GM18511 (cell line): ENCODE data around the gene HFE.
"Not testable (repeated sequence)": the region's sequence is repeated elsewhere in the genome, so short reads cannot be mapped to it uniquely, and the experiment has no call there.

Experiments used
- ATAC-seq: cut with Tn5 transposase; IDR thresholded peaks from one replicate; pipeline ENCODE4 v1.9.1; 2021; ENCODE audit warnings: mild to moderate bottlenecking, moderate library complexity; ENCODE audit not compliant: unreplicated experiment

The HFE gene, protein sequence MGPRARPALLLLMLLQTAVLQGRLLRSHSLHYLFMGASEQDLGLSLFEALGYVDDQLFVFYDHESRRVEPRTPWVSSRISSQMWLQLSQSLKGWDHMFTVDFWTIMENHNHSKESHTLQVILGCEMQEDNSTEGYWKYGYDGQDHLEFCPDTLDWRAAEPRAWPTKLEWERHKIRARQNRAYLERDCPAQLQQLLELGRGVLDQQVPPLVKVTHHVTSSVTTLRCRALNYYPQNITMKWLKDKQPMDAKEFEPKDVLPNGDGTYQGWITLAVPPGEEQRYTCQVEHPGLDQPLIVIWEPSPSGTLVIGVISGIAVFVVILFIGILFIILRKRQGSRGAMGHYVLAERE

GRCh38 chr6:26087284-26088115, at the start of gene HFE:
Gene HFE, plus strand, starts transcription at chr6:26087429. Its CDS starts 12 bp downstream, at chr6:26087441.
- ATAC-seq = peak; percentile 54

GRCh38 chr6:26041946-26042345, 45.3 kb upstream of the HFE start:
- no peak for ATAC-seq

DNA sequence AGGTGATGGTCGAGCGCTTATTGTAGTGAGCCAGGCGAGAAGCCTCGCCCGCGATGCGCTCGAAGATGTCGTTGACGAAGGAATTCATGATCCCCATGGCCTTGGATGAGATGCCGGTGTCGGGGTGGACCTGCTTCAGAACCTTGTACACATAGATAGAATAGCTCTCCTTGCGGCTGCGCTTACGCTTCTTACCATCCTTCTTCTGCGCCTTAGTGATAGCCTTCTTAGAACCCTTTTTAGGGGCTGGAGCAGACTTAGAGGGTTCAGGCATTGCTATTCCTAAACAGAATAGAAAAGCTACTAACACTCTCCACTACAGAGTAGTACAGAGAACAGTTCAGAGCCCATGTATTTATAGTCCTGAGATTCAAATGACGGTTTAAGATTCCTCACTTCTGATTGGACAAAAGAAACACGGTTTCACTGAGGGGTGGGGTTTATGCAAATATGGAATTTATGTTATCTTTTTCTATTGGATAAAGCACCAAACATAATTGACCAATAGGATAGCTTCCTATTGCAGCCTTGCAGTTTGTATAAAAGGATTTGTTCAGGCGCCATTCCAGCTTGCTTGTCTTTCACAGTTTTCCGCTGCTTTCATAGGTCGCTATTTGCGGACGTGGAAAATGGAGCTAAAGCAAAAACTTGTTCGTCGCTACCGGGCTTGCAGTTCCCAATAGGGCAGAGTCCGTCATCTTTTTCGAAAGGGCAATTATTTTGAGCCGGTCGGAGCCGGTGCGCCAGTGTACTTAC, 43.7 kb upstream of the HFE start:
- ATAC-seq = peak; percentile 74

GRCh38 chr6:26044140-26045064, 42.8 kb upstream of the HFE start:
- peak; percentile 42 for ATAC-seq

DNA sequence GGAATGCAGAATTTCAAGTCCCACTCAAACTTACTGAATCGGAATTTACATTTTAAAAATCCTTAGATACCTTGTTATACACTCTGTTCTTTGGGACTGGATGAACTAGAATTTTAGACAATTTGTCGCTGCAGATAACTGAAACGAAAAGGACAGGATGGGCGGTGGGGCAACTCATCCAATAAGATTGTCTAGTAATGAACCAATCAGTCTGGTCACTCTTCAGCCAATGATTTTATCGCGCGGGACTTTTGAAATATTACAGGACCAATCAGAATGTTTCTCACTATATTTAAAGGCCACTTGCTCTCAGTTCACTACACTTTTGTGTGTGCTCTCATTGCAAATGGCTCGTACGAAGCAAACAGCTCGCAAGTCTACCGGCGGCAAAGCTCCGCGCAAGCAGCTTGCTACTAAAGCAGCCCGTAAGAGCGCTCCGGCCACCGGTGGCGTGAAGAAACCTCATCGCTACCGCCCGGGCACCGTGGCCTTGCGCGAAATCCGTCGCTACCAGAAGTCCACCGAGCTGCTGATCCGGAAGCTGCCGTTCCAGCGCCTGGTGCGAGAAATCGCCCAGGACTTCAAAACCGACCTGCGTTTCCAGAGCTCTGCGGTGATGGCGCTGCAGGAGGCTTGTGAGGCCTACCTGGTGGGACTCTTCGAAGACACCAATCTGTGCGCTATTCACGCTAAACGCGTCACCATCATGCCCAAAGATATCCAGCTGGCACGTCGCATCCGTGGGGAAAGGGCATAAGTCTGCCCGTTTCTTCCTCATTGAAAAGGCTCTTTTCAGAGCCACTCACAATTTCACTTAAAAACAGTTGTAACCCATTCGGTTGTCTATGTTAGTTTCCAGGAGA, 41.9 kb upstream of the HFE start:
- peak; percentile 51 for ATAC-seq

DNA sequence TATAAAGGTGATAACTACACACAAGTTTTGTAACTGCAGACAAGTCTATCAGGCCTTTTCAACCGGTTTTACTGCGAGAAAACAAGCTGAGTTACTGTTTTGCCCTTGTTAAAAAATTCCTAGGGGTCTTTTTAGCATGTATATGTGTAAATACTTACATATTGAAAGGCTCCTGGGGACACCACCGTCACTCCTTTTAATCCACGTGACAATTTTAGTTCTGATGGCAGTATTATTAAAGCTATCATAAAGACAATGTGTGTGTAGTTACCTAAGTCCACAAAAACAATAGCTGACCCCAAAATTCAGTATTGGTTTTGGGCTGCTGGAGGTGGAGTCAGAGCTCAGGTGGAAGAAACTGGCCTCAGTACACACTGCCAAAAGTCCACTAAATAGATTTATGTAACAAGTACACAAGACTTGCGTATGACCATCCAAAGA, 41.3 kb upstream of the HFE start:
- ATAC-seq = no peak

GRCh38 chr6:26047329-26047728, 39.9 kb upstream of the HFE start:
- ATAC-seq = not testable (repeated sequence)

DNA sequence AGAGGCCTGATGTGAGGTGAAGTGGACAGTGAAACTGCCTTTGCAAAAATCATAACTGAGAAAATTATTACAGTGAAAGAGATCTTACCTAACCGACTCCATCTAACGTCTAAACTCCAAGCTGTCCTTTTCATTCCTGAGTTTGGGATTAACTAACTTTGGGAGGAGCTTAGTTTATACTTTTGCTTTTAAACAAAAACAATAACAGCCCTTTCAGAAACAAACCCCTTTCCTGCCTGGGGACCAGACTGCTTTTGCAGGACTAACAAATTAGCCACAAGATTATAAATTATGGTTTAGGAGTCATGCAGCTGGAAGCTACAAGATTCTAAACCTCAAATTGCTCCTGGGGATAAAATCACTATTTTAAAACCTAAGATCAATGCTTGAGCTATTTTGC, 38.6 kb upstream of the HFE start:
- no peak for ATAC-seq

DNA sequence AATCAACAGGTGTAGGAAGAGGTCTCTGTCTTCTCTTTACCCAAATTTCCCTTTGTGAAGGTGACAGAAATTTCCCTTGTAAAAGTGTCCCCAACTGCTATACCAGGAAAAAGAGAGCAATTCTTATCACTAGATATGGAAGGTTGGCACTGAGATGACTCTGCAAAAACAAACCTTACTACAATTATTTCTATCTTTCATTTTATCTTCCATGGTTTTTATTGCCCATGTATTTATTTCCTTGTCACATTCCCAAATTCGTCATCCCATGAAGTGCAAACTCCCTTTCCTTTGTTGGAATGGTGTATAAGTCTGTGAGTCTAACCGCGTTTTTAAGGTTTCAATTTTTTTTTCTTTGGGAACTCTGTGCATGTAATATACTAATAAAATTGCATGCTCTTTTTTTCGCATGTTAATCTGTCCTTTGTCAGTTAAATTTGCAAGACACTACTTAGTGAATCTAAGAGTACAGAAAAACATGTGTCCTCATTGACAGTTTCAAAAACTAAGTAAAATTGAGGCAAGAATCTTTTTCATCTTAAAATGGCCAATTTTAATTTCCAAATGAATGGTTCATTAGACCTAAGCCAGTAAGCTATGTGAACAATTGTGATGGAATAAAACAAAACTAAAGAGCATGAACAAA, 35.4 kb upstream of the HFE start:
- ATAC-seq = no peak

DNA sequence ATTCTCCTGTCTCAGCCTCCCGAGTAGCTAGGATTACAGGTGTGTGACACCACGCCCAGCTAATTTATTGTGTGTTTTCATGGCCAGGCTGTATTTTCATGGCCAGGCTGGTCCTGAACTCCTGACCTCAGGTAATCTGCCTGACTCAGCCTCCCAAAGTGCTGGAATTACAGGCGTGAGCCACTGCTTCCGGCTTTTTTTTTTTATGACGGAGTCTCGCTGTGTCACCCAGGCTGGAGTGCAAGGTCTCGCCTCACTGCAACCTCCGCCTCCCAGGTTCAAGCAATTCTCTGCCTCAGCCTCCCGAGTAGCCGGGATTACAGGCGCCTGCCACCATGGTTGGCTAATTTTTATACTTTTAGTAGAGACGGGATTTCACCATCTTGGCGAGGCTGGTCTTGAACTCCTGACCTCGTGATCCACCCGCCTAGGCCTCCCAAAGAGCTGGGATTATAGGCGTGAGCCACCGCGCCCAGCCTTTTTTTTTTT, 34.4 kb upstream of the HFE start:
- not testable (repeated sequence) for ATAC-seq

- no peak for ATAC-seq
Observed at GRCh38 chr6:26053992-26054780, 33.0 kb upstream of the HFE start.

- peak; percentile 67 for ATAC-seq
Observed at GRCh38 chr6:26054781-26055718, 32.2 kb upstream of the HFE start.

GRCh38 chr6:26055719-26056582, 31.3 kb upstream of the HFE start:
- peak; percentile 74 for ATAC-seq

DNA sequence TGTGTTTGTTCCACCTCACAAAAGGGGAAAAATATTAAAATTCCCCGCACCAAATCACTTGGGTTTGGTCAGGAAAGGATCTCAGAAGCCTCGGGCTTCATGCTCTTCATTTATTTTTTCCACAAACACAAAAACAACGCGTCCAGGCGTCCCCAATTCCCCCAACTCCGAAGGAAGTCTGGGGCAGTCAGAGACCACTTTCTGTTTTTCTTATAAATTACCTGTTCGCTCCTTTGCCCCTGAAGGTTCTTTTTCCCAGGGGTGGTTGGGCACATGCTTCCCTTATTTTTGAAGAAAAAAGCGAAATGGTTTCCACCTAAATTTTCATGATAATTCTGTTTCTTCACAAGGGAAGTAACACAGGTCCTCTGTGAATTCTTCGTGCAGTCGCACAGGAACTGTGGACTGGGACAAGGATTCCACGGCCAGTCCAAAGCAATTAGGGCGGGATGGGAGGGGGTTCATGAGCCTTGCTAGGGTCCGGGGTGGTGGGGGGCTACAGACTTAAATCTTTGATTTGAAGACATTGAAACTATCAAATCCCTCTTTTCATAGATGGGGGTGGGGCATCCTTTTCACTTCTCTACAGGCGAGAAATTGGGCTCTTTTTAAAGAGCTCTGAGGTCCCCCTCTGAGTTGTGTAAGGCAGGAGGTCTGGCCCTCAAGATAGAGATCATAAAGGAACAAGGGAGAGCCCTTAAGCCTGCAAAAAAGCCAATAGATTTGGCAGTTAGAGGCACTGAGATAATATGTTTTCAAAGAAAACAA, 30.5 kb upstream of the HFE start:
- ATAC-seq = no peak

DNA sequence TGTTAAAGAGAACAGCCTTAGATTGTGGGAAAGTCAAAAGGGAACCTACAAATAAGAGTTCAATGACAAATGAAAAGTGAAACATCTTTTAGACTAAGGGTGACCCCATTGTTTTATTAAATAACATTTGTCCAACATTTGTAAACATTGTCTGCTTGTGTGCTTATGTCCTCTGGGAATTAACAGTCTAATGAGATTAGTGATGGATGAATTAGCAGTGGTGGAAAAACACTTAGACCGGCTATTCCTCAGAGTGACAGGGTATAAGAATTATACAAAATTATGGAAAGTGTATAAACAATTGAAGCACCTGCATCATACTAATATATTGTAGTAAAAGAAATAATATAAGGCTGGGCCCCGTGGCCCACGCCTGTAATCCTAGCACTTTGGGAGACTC, 29.3 kb upstream of the HFE start:
- no peak for ATAC-seq
